Lung (tissue), 12 donors: ENCODE results near the gene STK38. TPM values are rescaled to one million over a fixed set of nuclear protein-coding genes. Genes with fewer than 3 reads are reported as not detected.
"Not testable (repeated sequence)": the region's sequence is repeated elsewhere in the genome, so short reads cannot be mapped to it uniquely, and the experiment has no call there.

ENCODE experiments used
- ATAC-seq: fragments of 200-7000 bp; cut with Tn5 transposase; one replicate; pipeline ENCODE4 v1.9.1; 2020; ENCODE audit warnings: moderate number of reproducible peaks; ENCODE audit not compliant: insufficient read depth, low FRiP score
- DNase-seq, 3 donors: peaks; one replicate each; pipeline ENCODE4 v3.0.0-alpha.2; 2013 to 2017
- H3K27ac ChIP-seq, 2 donors: one replicate each; pipeline ENCODE4 v1.5.1; 2013; ENCODE audit warnings: mild to moderate bottlenecking in 2 of 2, moderate library complexity in 2 of 2, control low read depth in 1 of 2, inconsistent platforms in 1 of 2, low read depth in 1 of 2, low read length in 1 of 2
- H3K27me3 ChIP-seq, 3 donors: one replicate each; pipeline ENCODE4 v1.5.1; 2013; ENCODE audit warnings: low read length in 2 of 3; ENCODE audit not compliant: control insufficient read depth in 3 of 3, insufficient read depth in 3 of 3
- H3K36me3 ChIP-seq, 4 donors: one replicate each; pipeline ENCODE4 v1.5.1; 2013; ENCODE audit warnings: low read length in 4 of 4, mild to moderate bottlenecking in 1 of 4, moderate library complexity in 1 of 4; ENCODE audit not compliant: control insufficient read depth in 4 of 4, insufficient read depth in 4 of 4
- H3K4me1 ChIP-seq, 5 donors: one replicate each; pipeline ENCODE4 v1.5.1; 2013; ENCODE audit warnings: low read length in 5 of 5, mild to moderate bottlenecking in 2 of 5, moderate library complexity in 1 of 5; ENCODE audit not compliant: control insufficient read depth in 5 of 5, insufficient read depth in 5 of 5
- H3K4me3 ChIP-seq: one replicate; pipeline ENCODE4 v1.5.1; 2013; ENCODE audit warnings: mild to moderate bottlenecking, control low read depth, moderate library complexity
- H3K9ac ChIP-seq, 2 donors: one replicate each; pipeline ENCODE4 v1.5.1; 2013; ENCODE audit warnings: low read length in 2 of 2, control low read depth in 1 of 2; ENCODE audit not compliant: insufficient read depth in 1 of 2
- H3K9me3 ChIP-seq, 4 donors: one replicate each; pipeline ENCODE4 v1.5.1; 2013; ENCODE audit warnings: low read length in 3 of 4, mild to moderate bottlenecking in 1 of 4, moderate library complexity in 1 of 4; ENCODE audit not compliant: control insufficient read depth in 4 of 4, insufficient read depth in 3 of 4
- CTCF ChIP-seq: IDR thresholded peaks from 2 replicates; pipeline ENCODE4 v1.5.1; 2012; ENCODE audit warnings: mild to moderate bottlenecking; ENCODE audit errors: control extremely low read depth, extremely low read depth
- WGBS, 2 donors: extraction: QIAGEN DNeasy Blood & Tissue Kit; methylation state at CpG; one replicate each; pipeline ENCODE4 v1.1.7; 2013; 5-methylcytosine and 5-hydroxymethylcytosine counted together
- polyA plus RNA-seq, 2 donors: library from polyadenylated mRNA; stranded (reverse); fragments of 200-250 nt; gene quantifications; one replicate each; pipeline ENCODE4 v1.2.1, GENCODE V29; 2013
- total RNA-seq, 2 donors: library from RNA; depleted of rRNA in 1 of 2; stranded (reverse); fragments of >200 nt in 1 of 2; gene quantifications; one replicate each; pipeline ENCODE4 v1.2.1, GENCODE V29; 2014 to 2021
- donor health status: control.
- donor health status: control.
- donor health status: Bipolar disorder and iron deficiency.
- donor health status: healthy.
- donor health status: DM: yes; HTN: yes; CAD: no.

Gene STK38
- total and polyA plus RNA-seq, 4 donors = 16.7 to 36.1 (median 22.8) TPM

DNA sequence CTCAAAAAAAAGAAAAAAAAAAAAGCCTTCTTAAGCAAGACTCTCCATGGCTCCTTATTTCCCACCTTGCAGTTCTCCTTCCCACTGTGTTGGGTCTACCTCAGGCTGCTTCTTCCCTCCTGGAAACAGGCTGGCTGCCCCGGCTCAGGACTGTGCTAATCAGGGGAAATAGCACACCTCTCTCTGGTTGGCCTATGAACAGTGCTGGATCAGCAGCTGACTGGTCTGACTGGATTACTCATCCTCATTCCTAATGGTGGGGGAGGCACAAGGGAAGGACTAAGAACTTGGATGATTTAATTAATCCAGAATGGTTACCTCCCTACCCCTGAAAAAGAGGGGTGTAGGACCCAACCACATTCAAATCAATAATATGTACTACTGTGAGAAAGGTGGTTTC is 43.0 kb upstream of the STK38 start:
- no peaks in the 10 kb centered on the region for H3K9me3 ChIP-seq
- no peak for ATAC-seq
- peaks cover 0 to 8% (median 0%) of the 10 kb centered on the region in 4 donors for H3K36me3 ChIP-seq
- WGBS, 2 donors = 86 to 100% methylated on average over 1 of the region's 1 CpG
- peaks cover 0 to 8% (median 0%) of the 10 kb centered on the region in 5 donors for H3K4me1 ChIP-seq
- H3K27me3 ChIP-seq = no peaks in the 10 kb centered on the region
- no peak overlapping the region for H3K9ac ChIP-seq
- no peak for DNase-seq
- no peak overlapping the region for H3K27ac ChIP-seq
- no peak overlapping the region for H3K4me3 ChIP-seq
- TF ChIP-seq CTCF = no peak

GRCh38 chr6:36589025-36589400 is 41.7 kb upstream of the STK38 start:
- not testable (repeated sequence) for H3K9ac ChIP-seq, H3K4me1 ChIP-seq, DNase-seq, H3K36me3 ChIP-seq, H3K9me3 ChIP-seq, H3K27ac ChIP-seq, H3K4me3 ChIP-seq, H3K27me3 ChIP-seq, ATAC-seq
- WGBS, 2 donors = 94 to 96% methylated on average over 9 of the region's 9 CpGs

GRCh38 chr6:36586606-36587005 is 39.3 kb upstream of the STK38 start:
- ATAC-seq = no peak
- 79 to 81% methylated on average over 1 of the region's 1 CpG for WGBS, 2 donors

DNA sequence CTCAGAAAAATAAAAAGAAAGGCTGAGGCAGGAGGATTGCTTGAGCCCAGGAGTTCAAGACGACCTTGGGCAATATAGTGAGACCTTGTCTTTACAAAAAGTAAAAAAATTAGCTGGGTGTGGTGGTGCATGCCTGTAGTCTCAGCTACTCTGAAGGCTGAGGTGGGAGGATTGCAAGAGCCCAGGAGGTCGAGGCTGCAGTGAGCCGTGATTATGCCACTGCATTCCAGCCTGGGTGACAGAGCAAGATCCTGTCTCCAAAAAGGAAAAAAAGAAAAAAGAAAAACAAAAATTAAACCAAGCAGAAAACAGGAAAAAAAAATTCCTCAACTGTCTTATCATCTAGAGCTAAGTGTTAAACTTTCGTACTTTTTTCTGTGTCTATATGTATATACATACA is 34.4 kb upstream of the STK38 start:
- ATAC-seq (no peak), DNase-seq (no peak)
- no peak for TF ChIP-seq CTCF
- H3K9me3 ChIP-seq = no peaks in the 10 kb centered on the region
- no peaks in the 10 kb centered on the region for H3K27me3 ChIP-seq
- H3K4me3 ChIP-seq = no peak overlapping the region
- 89 to 91% methylated on average over 4 of the region's 4 CpGs for WGBS, 2 donors
- no peaks in the 10 kb centered on the region for H3K36me3 ChIP-seq
- H3K4me1 ChIP-seq = no peaks in the 10 kb centered on the region
- no peak overlapping the region for H3K9ac ChIP-seq
- no peak overlapping the region for H3K27ac ChIP-seq

More at GRCh38 chr6:36586606-36587005, 39.3 kb upstream of the STK38 start:
- H3K4me1 ChIP-seq = no peaks in the 10 kb centered on the region
- DNase-seq = no peak
- no peaks in the 10 kb centered on the region for H3K9me3 ChIP-seq
- H3K27ac ChIP-seq = no peak overlapping the region
- no peak for TF ChIP-seq CTCF
- no peak overlapping the region for H3K4me3 ChIP-seq
- H3K27me3 ChIP-seq = no peaks in the 10 kb centered on the region
- no peaks in the 10 kb centered on the region for H3K36me3 ChIP-seq
- no peak overlapping the region for H3K9ac ChIP-seq
